Smooth muscle cell (in vitro differentiated cells): ENCODE measurements around the gene SIN3A. TPM values are rescaled to one million over a fixed set of nuclear protein-coding genes. Genes with fewer than 3 reads are reported as not detected.
"Not testable (repeated sequence)": the region's sequence is repeated elsewhere in the genome, so short reads cannot be mapped to it uniquely, and the experiment has no call there.

Experiments used
- DNase-seq: peaks from one replicate; lab custom pipeline; 2025; ENCODE audit not compliant: unreplicated experiment; lab: John Stamatoyannopoulos, UW
- H2AFZ ChIP-seq: fragments of 200-600 bp; sonication (generic); 2 replicates; pipeline ENCODE4 v1.6.0; 2016; ENCODE audit warnings: antibody characterized with exemption, low read depth, mild to moderate bottlenecking
- H3F3A ChIP-seq: fragments of 200-600 bp; sonication (generic); 2 replicates; pipeline ENCODE4 v1.6.0; 2017; ENCODE audit warnings: antibody characterized with exemption, low read depth
- H3K27ac ChIP-seq: fragments of 200-600 bp; sonication (generic); 2 replicates; pipeline ENCODE4 v1.5.1; 2016; ENCODE audit warnings: low read depth, mild to moderate bottlenecking
- H3K27me3 ChIP-seq: fragments of 200-600 bp; sonication (generic); 2 replicates; pipeline ENCODE4 v1.6.1; 2016; ENCODE audit warnings: low read depth, mild to moderate bottlenecking
- H3K36me3 ChIP-seq: fragments of 200-600 bp; sonication (generic); 2 replicates; pipeline ENCODE4 v1.5.1; 2016; ENCODE audit warnings: low read depth
- H3K4me1 ChIP-seq: fragments of 200-600 bp; sonication (generic); 2 replicates; pipeline ENCODE4 v1.5.1; 2016; ENCODE audit warnings: low read depth
- H3K4me2 ChIP-seq: fragments of 200-600 bp; sonication (generic); 2 replicates; pipeline ENCODE4 v1.6.0; 2016; ENCODE audit warnings: mild to moderate bottlenecking
- H3K4me3 ChIP-seq: fragments of 200-600 bp; sonication (generic); 2 replicates; pipeline ENCODE4 v1.5.1; 2016; ENCODE audit warnings: mild to moderate bottlenecking
- H3K79me2 ChIP-seq: fragments of 200-600 bp; sonication (generic); 2 replicates; pipeline ENCODE4 v1.6.0; 2016; ENCODE audit warnings: low read depth, mild to moderate bottlenecking
- H3K9ac ChIP-seq: fragments of 200-600 bp; sonication (generic); 2 replicates; pipeline ENCODE4 v1.6.0; 2016; ENCODE audit warnings: low read depth
- H3K9me3 ChIP-seq: fragments of 200-600 bp; sonication (generic); replicated peaks from 2 replicates; pipeline ENCODE4 v1.5.1; 2016; ENCODE audit warnings: low read depth
- H4K20me1 ChIP-seq: fragments of 200-600 bp; sonication (generic); 2 replicates; pipeline ENCODE4 v1.6.0; 2016; ENCODE audit warnings: low read depth
- CTCF ChIP-seq: fragments of 200-600 bp; sonication (generic); IDR thresholded peaks from 2 replicates; pipeline ENCODE4 v1.5.1; 2017; ENCODE audit warnings: borderline replicate concordance, mild to moderate bottlenecking, antibody characterized with exemption; ENCODE audit not compliant: insufficient read depth, poor library complexity, severe bottlenecking
- WGBS: methylation state at CpG from one replicate; pipeline ENCODE4 v1.1.7; 2016; ENCODE audit warnings: low lambda C conversion rate; 5-methylcytosine and 5-hydroxymethylcytosine counted together
- polyA plus RNA-seq: library from polyadenylated mRNA; unstranded; fragments of >200 nt; fragmentation: Nextera tagmentation; extraction: Ambion mirVana; gene quantifications from 2 replicates; pipeline ENCODE4 v1.2.1, GENCODE V29; 2016
- total RNA-seq: library from RNA; depleted of rRNA; stranded (reverse); fragments of >200 nt; gene quantifications from 2 replicates; pipeline ENCODE4 v1.2.3, GENCODE V29; 2014

The SIN3A gene
- total and polyA plus RNA-seq, 2 experiments from 2014 or later, result 12.0 to 40.7 TPM

DNA sequence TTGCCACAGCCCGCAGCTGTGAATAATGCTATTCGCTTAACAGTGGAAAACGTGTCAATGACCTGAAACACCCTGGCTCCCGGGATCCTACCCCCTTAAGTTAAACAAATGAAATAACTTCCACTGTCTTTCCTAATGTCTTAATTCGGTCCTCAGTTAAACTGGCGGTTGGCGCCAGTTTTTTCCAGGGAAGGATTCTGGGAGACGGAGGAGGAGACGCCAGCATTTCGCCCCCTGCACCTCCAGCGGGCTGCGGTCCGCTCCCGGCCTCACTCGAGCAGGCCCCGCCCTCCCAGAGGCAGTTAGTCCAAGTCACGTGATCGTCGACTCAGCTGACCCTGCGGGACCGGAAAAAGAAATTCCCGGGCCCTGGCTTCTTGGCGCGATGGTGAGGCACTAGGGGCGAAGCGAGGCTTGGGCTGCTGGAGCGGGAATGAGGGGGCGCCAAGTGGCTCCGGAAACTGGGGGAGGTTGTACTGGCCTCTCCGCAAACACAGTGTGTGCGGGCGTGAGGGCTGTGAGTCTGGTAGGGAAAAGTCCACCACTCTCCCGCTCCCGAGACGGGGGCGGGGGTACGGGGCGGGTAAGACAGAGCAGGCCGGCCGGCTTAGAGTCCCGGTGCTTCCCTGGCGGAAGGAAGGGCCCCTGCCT is 115.7 kb downstream of the SIN3A start, which contains the start of gene COMMD4:
Gene COMMD4, plus strand, starts transcription at position 359 of the 651 bp plus-strand sequence. Its CDS starts 27 bp downstream, at position 386.
- H3K4me2 ChIP-seq, result peak within 1 kb of the TSS; percentile 96
- H3K4me1 ChIP-seq, result peaks cover 8% of the 10 kb centered on the region
- peak within 1 kb of the TSS; percentile 82 for H3K4me3 ChIP-seq
- H2AFZ ChIP-seq, result peak within 1 kb of the TSS; percentile 84
- peak; percentile 75 for DNase-seq
- no peaks in the 10 kb centered on the region for H3F3A ChIP-seq
- H3K9ac ChIP-seq, result peak within 1 kb of the TSS; percentile 84
- H4K20me1 ChIP-seq, result no peaks in the 10 kb centered on the region
- no peaks in the 10 kb centered on the region for H3K27me3 ChIP-seq
- TF ChIP-seq CTCF, result no peak
- H3K79me2 ChIP-seq, result peaks cover 6% of the 10 kb centered on the region
- WGBS, result 2% methylated on average over 33 of the region's 42 CpGs
- H3K36me3 ChIP-seq, result no peaks in the 10 kb centered on the region
- H3K9me3 ChIP-seq, result no peaks in the 10 kb centered on the region
- H3K27ac ChIP-seq, result peak within 1 kb of the TSS; percentile 47

DNA sequence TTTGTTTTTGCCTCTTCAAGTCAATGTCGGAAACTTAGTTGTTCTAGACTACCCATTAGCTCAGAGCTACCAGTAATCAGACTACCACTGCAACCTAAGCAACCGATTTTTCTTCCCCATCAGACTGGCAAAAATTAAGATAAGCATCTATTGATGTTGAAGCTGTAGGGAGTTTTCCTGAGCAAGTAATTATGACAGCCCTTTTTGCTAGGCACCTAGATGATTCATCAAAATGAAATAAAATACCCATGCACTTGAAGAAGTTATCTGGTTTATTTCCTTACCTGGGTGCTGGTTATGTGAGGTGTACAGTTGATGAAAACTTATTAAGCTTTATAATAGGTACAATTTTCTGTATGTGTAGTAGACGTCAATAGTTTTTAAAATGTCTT is 116.2 kb downstream of the SIN3A start:
- peak overlapping the region; percentile 96 for H3K4me2 ChIP-seq
- H3K4me3 ChIP-seq, result peak overlapping the region; percentile 82
- DNase-seq, result no peak
- no peaks in the 10 kb centered on the region for H4K20me1 ChIP-seq
- no peaks in the 10 kb centered on the region for H3K9me3 ChIP-seq
- H2AFZ ChIP-seq, result peak overlapping the region; percentile 84
- peaks cover 6% of the 10 kb centered on the region for H3K79me2 ChIP-seq
- H3K27me3 ChIP-seq, result no peaks in the 10 kb centered on the region
- no peak for TF ChIP-seq CTCF
- no peaks in the 10 kb centered on the region for H3F3A ChIP-seq
- peaks cover 8% of the 10 kb centered on the region for H3K4me1 ChIP-seq
- peak overlapping the region; percentile 31 for H3K9ac ChIP-seq
- no peak overlapping the region for H3K27ac ChIP-seq
- WGBS, result 58% methylated on average over 3 of the region's 3 CpGs
- H3K36me3 ChIP-seq, result no peaks in the 10 kb centered on the region

DNA sequence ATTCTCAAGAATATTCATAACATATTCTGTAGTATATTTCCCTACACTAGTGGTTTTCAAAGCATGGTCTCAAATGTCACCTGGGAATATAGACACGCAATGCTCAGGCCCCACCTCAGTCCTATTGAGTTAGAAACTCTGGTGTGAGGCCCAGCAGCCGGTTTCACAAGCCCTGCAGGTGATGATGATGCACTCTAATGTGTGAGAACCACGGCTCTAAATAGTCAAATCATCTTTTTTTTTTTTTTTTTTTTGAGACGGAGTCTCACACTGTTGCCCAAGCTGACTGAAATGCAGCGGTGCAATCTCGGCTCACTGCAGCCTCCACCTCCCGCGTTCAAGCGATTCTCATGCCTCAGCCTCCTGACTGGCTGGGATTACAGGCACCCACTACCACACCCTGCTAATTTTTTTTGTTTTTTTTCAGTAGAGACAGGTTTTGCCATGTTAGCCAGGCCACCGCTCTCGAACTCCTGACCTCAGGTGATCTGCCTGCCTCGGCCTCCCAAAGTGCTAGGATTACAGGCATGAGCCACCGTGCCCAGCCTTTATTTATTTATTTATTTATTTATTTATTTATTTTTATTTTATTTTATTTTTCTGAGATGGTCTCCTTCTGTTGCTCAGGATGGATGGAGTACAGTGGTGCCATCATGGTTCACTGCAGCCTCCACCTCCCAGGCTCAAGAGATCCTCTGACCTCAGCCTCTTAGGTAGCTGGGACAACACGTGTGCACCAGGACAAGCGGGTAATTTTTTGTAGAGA is 117.7 kb downstream of the SIN3A start:
- not testable (repeated sequence) for H3K9ac ChIP-seq, H2AFZ ChIP-seq, H3K4me3 ChIP-seq, H3F3A ChIP-seq, H4K20me1 ChIP-seq, DNase-seq, H3K36me3 ChIP-seq, H3K27ac ChIP-seq, H3K4me1 ChIP-seq, H3K9me3 ChIP-seq, H3K27me3 ChIP-seq, H3K4me2 ChIP-seq, H3K79me2 ChIP-seq
- 93% methylated on average over 15 of the region's 15 CpGs for WGBS

DNA sequence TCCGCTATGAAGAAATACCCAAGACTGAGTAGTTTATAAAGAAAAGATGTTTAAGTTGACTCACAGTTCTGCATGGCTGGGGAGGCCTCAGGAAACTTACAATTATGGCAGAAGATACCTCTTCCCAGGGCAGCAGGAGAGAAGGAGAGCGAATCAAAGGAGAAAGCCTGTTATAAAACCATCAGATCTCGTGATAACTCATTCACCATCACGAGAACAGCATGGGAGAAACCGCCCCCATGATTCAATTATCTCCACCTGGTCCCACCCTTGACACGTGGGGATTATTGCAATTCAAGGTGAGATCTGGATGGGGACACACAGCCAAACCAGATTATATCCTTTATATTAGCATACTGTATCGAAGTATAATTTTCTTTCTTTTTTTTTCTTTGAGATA is 119.4 kb downstream of the SIN3A start:
- H3K36me3 ChIP-seq, H3K27me3 ChIP-seq, H3K79me2 ChIP-seq, H4K20me1 ChIP-seq, H3K4me2 ChIP-seq, H2AFZ ChIP-seq, H3K4me3 ChIP-seq, H3F3A ChIP-seq, H3K9me3 ChIP-seq, H3K9ac ChIP-seq, H3K4me1 ChIP-seq, H3K27ac ChIP-seq, DNase-seq: not testable (repeated sequence)
- WGBS, result 81% methylated on average over 7 of the region's 7 CpGs
